ENCODE results near the gene DCHS1.

DCHS1 gene

DNA sequence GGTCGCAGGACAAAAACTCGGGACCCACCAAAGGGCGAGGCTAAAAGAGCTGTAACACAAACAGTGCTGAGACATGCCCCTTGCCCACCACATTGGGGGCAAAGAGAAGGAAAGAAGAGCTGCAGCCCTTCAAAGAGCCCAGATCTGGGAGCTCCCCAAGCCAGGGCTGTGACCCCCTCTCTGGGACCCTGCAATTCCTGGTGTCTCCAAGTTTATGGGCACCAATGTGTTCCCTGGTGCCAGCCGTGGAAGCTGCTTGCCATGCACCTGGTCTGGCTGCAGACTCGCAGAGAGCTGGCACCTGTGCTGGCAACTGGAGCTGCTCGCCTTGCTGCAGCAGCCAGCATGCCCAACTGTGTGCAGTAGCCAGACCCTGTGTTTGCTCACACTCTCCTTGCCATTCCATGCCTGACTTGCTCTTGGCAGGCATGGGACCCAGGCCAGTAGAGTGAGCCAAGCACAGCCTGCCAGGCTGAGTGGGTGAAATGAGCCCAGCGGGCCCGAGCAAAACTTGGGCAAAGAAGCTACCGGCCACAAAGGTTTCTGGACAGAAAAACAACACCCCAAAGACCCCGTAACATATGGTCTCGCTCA lies 68.2 kb downstream of the DCHS1 start:
- no peak for DNase-seq (ENCODE audit: low read depth)

DNA sequence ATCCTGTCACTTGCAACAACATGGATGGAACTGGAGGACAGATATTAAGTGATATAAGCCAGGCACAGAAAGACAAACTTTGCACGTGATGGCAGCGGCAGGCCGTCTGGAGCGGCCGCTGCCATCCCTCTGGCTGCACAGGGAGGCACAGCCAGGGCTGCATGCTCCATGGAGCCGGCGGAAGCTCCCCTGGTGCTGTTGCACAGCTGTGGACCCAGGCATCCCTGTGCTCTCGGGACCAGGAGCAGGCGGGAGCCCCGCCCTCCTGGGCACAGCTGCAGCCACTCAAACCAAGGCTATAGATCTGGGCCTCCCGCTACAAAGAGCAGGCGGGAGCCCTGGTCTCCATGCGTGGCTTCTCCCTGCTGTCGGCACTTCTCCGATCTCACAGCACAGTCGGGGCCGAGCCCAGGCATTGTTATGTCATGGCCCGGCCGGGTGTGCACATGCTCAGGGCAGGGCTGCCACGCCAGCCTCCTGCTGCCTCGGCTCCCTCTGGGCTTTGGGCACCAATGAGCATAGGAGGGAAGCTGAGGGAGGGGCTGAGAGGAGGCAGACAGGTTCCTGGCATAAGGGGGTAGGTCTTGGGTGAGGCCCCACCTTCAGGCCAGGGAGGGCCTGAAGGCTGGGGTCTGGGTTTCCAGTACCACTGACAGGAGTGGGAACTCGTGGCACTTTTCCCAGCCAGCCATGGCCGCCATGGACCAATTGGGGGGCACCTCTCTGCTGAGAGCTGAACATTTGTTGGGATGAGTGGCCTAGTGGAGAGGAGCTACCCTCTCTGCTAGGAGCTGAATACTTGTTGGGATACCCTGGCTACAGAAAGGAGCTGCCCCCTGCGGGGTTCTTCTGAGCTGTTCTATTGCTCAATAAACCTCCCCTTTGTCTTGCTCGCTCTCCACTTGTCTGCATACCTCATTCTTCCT lies 68.9 kb downstream of the DCHS1 start:
- no peak for DNase-seq (ENCODE audit: low read depth)

DNA sequence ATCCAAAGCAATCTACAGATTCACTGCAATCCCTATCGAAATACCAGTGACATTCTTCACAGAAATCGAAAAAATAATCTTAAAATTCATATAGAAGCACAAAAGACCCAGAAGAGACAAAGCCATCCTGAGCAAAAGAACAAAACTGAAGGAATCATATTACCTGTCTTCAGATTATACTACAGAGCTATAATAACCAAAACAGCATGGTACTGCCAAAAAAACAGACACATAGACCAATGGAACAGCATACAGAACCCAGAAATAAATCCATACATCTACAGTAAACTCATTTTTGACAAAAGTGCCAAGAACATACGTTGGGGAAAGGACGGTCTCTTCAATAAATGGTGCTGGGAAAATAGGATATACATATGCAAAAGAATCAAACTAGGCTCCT lies 71.1 kb downstream of the DCHS1 start:
- DNase-seq (ENCODE audit: low read depth) = no peak

DNA sequence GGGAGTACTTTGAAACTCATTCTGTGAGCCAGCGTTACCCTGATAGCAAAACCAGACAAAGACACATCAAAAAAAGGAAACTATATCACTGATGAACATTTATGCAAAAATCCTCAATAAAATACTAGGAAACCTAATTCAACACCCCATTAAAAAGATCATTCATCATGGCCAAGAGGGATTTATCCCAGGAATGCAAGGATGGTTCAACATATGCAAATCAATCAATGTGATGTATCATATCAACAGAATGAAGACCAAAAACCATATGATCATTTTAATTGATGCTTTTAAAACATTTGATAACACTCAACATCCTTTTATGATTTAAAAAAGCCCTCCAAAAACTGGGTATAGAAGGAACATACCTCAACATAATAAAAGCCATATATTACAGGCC lies 72.0 kb downstream of the DCHS1 start:
- DNase-seq (ENCODE audit: low read depth) = no peak

DNA sequence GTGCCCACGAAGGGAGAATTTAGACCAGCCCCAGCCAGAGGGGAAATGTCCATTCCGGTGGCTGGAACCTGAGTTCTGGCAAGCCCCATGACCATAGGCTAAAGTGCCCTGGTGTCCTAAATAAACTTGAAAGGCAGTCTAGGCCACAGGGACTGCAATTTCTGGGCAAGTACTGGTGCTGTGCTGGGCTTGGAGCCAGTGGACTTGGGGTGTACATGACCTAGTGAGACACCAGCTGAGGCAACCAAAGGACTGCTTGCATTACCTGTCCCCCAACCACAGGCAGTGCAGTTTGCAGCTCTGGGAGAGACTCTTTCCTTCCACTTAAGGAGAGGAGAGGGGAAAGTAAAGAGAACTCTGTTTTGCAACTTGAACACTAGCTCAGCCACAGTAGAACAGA lies 75.9 kb downstream of the DCHS1 start:
- DNase-seq (ENCODE audit: low read depth) = no peak

DNA sequence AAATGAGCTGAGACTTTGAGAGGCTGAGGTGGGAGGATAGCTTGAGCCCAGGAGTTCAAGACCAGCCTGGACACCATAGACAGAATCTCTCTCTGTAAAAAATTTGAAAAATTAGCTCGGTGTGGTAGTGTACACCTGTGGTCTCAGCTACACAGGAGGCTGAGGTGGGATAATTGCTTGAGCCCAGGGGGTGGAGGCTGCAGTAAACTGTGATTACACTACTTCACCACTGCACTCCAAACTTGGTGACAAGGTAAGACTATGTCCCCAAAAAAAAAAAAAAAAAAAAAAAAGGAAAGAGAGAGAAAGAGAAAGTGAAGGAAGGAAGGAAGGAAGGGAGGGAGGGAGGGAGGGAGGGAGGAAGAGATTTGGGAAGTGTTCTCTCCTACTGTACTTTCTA lies 77.5 kb downstream of the DCHS1 start:
- no peak for DNase-seq (ENCODE audit: low read depth)

DNA sequence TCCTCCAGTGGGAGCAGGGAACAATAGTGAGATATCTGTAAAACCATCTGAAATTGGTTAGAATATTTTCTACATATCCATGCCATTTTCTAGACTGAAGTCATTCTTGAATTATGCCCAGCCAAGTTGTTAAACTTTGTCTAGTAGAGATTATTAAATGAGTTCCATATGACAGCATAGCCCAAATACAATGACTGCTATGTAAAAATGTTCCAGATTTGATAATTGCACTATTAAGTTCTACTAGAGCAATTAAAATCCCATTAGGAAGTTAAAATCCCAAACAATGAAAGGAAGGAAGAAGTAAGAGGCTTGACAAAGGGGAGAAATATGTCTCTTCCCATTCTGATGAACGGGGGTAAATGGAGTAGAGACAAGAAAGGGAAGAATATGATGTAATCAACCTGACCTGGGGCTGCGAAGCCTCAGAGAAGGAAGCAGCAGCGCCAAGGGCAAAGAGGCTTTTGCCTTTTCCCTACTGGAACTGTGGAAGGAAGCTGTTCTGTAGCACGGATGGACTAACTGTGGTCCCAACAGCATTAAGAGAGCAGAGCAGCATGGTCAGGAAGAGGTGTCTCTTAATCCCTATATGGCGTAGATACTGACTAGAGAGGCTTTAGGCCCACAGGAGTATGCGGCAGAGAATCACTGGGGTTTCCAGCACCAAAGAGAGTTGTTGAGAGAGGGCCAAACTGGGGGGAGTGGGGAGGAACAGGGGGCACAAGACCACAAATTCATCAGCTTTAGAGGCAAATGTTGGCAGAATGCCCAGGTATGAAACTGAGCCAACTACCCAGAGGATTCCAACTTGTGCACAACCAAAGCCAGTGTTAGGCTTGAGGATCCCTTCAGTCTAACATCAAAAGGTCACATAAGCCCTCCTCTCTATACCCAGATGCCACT lies 78.9 kb downstream of the DCHS1 start:
- DNase-seq (ENCODE audit: low read depth) = no peak

DNA sequence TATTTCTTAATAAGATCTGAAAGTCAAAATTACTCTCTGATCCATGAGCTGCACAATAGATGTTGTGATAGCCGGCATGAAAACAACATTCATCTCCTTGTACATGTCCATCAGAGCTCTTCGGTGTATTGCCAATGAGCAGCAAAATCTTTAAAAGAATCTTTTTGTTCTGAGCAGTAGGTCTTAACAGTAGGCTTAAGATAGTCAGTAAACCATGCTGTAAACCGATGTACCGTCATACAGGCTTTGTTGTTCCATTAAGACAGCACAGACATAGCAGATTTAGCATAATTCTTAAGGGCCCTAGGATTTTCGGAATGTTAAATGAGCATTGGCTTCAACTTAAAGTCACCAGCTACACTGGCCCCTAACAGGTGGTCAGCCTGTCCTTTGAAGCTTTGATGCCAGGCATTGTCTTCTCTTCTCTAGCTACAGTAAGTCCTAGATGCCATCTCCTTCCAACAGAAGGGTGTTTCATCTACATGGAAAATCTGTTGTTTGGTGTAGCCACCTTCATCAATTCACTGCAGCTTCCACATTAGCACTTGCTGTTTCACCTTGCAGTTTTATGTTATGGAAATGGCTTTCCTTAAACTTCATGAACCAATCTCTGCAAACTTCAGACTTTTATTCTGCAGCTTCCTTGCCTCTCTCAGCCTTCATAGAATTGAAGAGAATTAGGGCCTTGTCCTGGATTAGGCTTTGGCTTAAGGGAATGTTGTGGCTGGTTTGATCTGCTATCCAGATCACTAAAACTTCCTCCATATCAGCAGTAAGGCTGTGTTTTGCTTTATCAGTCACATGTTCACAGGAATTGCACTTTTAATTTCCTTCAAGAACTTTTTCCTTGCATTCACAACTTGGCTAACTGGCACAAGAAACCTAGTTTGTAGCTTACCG lies 80.5 kb downstream of the DCHS1 start:
- DNase-seq (ENCODE audit: low read depth) = no peak

DNA sequence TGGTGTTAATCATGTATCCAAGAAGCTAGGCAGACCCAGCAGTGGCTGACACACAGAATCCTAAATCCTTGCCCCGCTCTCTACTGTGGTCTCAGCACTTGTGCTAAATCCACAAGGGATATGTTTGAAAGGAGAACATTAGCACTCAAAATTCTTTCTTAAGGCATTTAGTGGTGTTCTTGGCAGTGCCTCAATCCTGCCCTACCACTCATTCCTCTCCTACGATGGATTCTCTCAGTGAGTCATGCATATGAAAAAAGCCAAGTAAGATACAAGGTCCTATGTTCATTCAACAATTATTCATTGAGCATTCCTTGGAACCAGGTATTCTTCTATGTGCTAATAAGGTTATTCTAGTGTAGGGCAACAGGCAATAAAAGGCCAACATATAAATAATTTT lies 83.4 kb downstream of the DCHS1 start:
- no peak for DNase-seq (ENCODE audit: low read depth)

DNA sequence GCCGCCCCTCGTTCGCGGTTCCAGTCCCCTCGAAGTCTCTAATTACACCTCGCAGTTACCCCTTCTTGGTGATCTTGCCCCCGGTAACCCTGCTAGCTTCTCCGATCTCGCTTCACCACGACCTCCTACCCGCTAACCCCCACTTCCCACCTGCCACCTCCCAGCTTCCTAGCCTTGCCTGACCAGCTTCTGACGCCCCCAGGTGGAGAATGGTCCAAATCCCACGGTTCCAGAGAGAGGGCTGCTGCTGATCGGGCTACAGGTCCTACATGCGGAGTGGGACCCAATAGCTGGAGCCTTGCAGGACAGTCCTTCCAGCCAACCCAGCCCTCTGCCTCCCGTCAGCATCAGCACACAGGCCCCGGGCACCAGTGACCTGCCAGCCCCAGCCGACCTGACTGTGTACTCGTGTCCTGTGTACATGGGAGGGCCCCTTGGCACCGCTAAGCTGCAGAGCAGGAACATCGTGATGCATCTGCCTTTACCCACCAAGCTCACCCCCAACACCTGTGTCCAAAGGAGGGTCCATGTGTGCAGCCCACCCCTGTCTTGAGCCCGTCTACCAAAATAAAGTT lies 84.1 kb downstream of the DCHS1 start:
- DNase-seq (ENCODE audit: low read depth) = no peak
